Measurements from ENCODE around the gene GPD1. TPM values are rescaled to one million over a fixed set of nuclear protein-coding genes. Genes with fewer than 3 reads are reported as not detected.
A peak's percentile ranks its signal among the peaks of the same experiment; 100 is the strongest.

The GPD1 gene
- total and polyA plus RNA-seq, 9 of the 15 experiments (the other 6 are each of a cell fraction or from before 2014, with no cell fraction given) = 0.13 to 1.00 (median 0.55) TPM

- no peak for TF ChIP-seq THRA (IDR thresholded peaks at IDR 0.05)
- TF ChIP-seq XRCC3 (IDR thresholded peaks at IDR 0.05) = no peak
- no peak for TF ChIP-seq ZNF778 (CRISPR knock-in tag; IDR thresholded peaks at IDR 0.05)
- 0 out of 2 replicates have a peak, but pooled peaks have one; percentile 24 for TF ChIP-seq BCOR (IDR thresholded peaks at IDR 0.05)
- no peak for TF ChIP-seq CBFA2T2 (conservative IDR thresholded peaks at IDR 0.05)
- no peak for TF ChIP-seq THRB (CRISPR knock-in tag; conservative IDR thresholded peaks at IDR 0.05)
- peak; percentile 10 for TF ChIP-seq ETV5 (CRISPR knock-in tag; IDR thresholded peaks at IDR 0.05; ENCODE audit: low read depth)
- no peak for TF ChIP-seq CEBPB (tag; IDR thresholded peaks at IDR 0.05)
- no peak for TF ChIP-seq XRCC4 (IDR thresholded peaks at IDR 0.05; ENCODE audit: extremely low read depth, insufficient read depth, insufficient read length)
- TF ChIP-seq ZNF263 (CRISPR knock-in tag; IDR thresholded peaks at IDR 0.05; ENCODE audit: borderline replicate concordance) = peak; percentile 32; the same call in 1 of the 2 replicates
- TF ChIP-seq NR2C2 (CRISPR knock-in tag; IDR thresholded peaks at IDR 0.05) = no peak
- TF ChIP-seq NR2C2 (tag; IDR thresholded peaks at IDR 0.05) = no peak; the same call in 1 of the 2 replicates
- no peak for TF ChIP-seq PTRF (tag; IDR thresholded peaks at IDR 0.05)
- no peak for TF ChIP-seq PHF20 (IDR thresholded peaks at IDR 0.05; ENCODE audit: partially characterized antibody)
- TF ChIP-seq BRF1 (IDR thresholded peaks at IDR 0.05; ENCODE audit: borderline replicate concordance, extremely low read depth, insufficient read length) = no peak
- no peak for TF ChIP-seq POLR2AphosphoS2 (IDR thresholded peaks at IDR 0.05; ENCODE audit: low read length)
- TF ChIP-seq POLR3A (IDR thresholded peaks at IDR 0.05; ENCODE audit: borderline replicate concordance, extremely low read depth, insufficient read depth, insufficient read length) = no peak
- TF ChIP-seq ZFP36 (IDR thresholded peaks at IDR 0.05; ENCODE audit: low read depth, low read length, partially characterized antibody) = no peak
- no peak for TF ChIP-seq MIER1 (IDR thresholded peaks at IDR 0.05; ENCODE audit: low read depth)
- 0 out of 2 replicates have a peak, but pooled peaks have one; percentile 11 for TF ChIP-seq EP400 (IDR thresholded peaks at IDR 0.05)
- no peak for TF ChIP-seq SP1 (CRISPR knock-in tag; IDR thresholded peaks at IDR 0.05)
- no peak for TF ChIP-seq TBP (optimal IDR thresholded peaks at IDR 0.05; ENCODE audit: low read depth, low read length)
- TF ChIP-seq SMAD4 (CRISPR knock-in tag; conservative IDR thresholded peaks at IDR 0.05) = no peak
- no peak for TF ChIP-seq SMAD2 (IDR thresholded peaks at IDR 0.05; ENCODE audit: low read depth, low read length)
- no peak for TF ChIP-seq ZBTB9 (CRISPR knock-in tag; IDR thresholded peaks at IDR 0.05)
- TF ChIP-seq SMARCB1 (IDR thresholded peaks at IDR 0.05; ENCODE audit: insufficient read length, low read depth) = no peak
- TF ChIP-seq RB1 (IDR thresholded peaks at IDR 0.05; ENCODE audit: low read depth) = no peak
- no peak for TF ChIP-seq THRAP3 (IDR thresholded peaks at IDR 0.05; ENCODE audit: borderline replicate concordance)
These were observed 8.8 kb downstream of the GPD1 start (continued) for GRCh38 chr12:50112456-50113218.
